ENCODE results near the gene BMERB1.
"Not testable (repeated sequence)": the region's sequence is repeated elsewhere in the genome, so short reads cannot be mapped to it uniquely, and the experiment has no call there.

BMERB1 gene

DNA sequence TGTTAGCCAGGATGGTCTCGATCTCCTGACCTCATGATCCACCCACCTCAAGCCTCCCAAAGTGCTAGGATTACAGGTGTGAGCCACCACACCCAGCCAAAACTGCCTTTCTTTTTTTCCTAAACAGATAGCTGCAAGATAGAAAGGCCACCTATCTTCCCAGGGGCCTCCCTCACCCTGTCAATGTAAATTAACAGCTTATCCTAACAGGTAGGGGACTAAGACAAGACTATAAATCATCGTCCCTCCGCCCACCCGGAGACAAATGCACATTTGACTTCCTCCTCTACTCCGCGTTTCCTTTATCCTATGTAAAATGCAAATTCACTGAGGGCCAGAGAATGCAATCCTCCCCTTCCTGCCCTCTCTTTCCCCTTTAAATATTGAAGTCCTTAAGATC is 137.2 kb downstream of the BMERB1 start:
- H3K4me3 ChIP-seq (ENCODE audit: insufficient read depth, low read depth, low read length) = no peak overlapping the region
- H3K27me3 ChIP-seq (ENCODE audit: control insufficient read depth, insufficient read depth, low read length, poor library complexity, severe bottlenecking) = no peaks in the 10 kb centered on the region
- H3K4me1 ChIP-seq (ENCODE audit: control insufficient read depth, insufficient read depth, low read length) = no peaks in the 10 kb centered on the region
- WGBS, 2 experiments = 85 to 89% methylated on average over 6 of the region's 6 CpGs
- H3K9me3 ChIP-seq (ENCODE audit: control insufficient read depth, low read length) = no peaks in the 10 kb centered on the region
- no peak overlapping the region for H3K27ac ChIP-seq (ENCODE audit: insufficient read depth, low read depth, low read length, poor library complexity, severe bottlenecking)
- H3K36me3 ChIP-seq (ENCODE audit: control insufficient read depth, insufficient read depth, low read length) = no peaks in the 10 kb centered on the region

DNA sequence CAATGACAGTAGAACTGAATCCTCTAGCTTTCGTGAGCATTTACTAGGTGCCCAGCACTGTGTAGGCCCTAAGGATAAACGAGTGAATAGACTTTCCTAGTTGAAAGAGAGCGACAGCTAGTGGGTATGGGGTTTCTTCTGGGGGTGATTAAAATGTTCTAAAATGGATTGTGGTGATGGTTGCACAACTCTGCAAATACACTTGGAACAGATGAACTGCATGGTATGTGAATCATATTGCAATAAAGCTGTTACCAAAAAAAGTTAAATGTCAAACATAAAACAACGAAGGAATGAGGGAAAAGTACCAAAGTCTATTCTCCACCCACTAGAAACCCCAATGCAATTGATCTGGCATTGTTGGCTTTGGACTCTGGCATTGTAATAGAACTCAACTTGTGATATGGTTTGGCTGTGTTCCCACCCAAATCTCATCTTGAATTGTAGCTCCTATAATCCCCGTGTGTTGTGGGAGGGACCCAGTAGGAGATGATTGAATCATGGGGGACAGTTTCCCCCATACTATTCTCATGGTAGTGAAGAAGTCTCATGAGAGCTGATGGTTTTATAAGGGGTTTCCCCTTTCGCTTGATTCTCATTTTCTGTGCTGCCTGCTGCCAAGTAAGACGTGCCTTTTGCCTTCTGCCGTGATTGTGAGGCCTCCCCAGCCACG is 138.1 kb downstream of the BMERB1 start:
- Histone ChIP-seq H3K4me3 (ENCODE audit: insufficient read depth, low read depth, low read length) (no peak overlapping the region), H3K27me3 (ENCODE audit: control insufficient read depth, insufficient read depth, low read length, poor library complexity, severe bottlenecking) (no peaks in the 10 kb centered on the region), H3K27ac (ENCODE audit: insufficient read depth, low read depth, low read length, poor library complexity, severe bottlenecking) (no peak overlapping the region), H3K9me3 (ENCODE audit: control insufficient read depth, low read length) (no peaks in the 10 kb centered on the region), H3K36me3 (ENCODE audit: control insufficient read depth, insufficient read depth, low read length) (no peaks in the 10 kb centered on the region), H3K4me1 (ENCODE audit: control insufficient read depth, insufficient read depth, low read length) (no peaks in the 10 kb centered on the region)
- WGBS, 2 experiments = 84 to 89% methylated on average over 9 of the region's 9 CpGs

DNA sequence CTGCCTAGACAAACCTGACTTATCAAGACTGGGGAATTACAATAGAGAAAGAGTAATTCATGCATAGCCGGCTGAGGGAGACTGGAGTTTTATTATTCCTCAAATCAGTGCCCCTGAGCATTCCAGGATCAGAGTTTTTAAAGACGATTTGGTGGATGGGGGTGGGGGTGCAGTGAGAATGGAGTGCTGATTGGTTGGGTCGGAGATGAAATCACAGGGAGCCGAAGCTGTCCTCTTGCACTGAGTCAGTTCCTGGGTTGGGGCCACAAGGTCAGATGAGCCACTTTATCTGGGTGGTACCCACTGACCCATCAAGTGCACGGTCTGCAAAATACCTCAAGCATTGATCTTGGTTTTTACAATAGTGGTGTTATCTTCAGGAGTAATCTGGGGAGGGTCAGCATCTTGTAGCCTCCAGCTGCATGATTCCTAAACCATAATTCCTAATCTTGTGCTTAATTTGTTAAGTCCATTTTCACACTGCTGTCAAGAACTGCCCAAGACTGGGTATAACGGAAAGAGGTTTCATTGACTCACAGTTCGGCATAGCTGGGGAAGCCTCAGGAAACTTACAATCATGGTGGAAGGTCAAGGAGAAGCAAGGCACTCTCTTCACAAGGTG is 139.0 kb downstream of the BMERB1 start:
- Histone ChIP-seq H3K36me3 (ENCODE audit: control insufficient read depth, insufficient read depth, low read length) (no peaks in the 10 kb centered on the region), H3K27me3 (ENCODE audit: control insufficient read depth, insufficient read depth, low read length, poor library complexity, severe bottlenecking) (no peaks in the 10 kb centered on the region), H3K4me1 (ENCODE audit: control insufficient read depth, insufficient read depth, low read length) (no peaks in the 10 kb centered on the region), H3K4me3 (ENCODE audit: insufficient read depth, low read depth, low read length) (no peak overlapping the region), H3K9me3 (ENCODE audit: control insufficient read depth, low read length) (no peaks in the 10 kb centered on the region), H3K27ac (ENCODE audit: insufficient read depth, low read depth, low read length, poor library complexity, severe bottlenecking) (no peak overlapping the region)
- WGBS, 2 experiments = 88 to 92% methylated on average over 7 of the region's 7 CpGs

DNA sequence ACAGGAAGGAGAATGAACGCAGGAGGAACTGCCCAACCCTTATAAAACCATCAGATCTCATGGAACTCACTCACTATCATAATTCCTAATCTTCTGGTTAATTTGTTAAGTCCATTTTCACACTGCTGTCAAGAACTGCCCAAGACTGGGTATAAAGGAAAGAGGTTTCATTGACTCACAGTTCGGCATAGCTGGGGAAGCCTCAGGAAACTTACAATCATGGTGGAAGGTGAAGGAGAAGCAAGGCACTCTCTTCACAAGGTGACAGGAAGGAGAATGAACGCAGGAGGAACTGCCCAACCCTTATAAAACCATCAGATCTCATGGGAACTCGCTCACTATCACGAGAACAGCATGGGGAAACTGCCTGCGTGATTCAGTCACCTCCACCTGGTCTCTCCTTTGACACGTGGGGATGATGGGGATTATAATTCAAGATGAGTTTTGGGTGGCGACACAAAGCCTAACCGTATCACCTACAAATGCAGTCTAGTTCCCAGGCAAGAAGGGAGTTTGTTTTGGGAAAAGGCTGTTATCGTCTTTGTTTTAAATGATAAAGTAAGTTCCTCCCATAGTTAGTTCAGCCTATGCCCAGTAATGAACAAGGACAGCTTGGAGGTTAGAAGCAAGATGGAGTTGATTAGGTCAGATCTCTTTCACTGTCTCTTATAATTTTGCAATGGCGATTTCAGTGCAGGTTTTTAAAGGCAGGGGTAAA is 139.7 kb downstream of the BMERB1 start:
- H3K27ac ChIP-seq (ENCODE audit: insufficient read depth, low read depth, low read length, poor library complexity, severe bottlenecking); H3K4me3 ChIP-seq (ENCODE audit: insufficient read depth, low read depth, low read length); H3K4me1 ChIP-seq (ENCODE audit: control insufficient read depth, insufficient read depth, low read length); H3K9me3 ChIP-seq (ENCODE audit: control insufficient read depth, low read length); H3K36me3 ChIP-seq (ENCODE audit: control insufficient read depth, insufficient read depth, low read length); H3K27me3 ChIP-seq (ENCODE audit: control insufficient read depth, insufficient read depth, low read length, poor library complexity, severe bottlenecking): not testable (repeated sequence)
- 91 to 97% methylated on average over 11 of the region's 11 CpGs for WGBS, 2 experiments

DNA sequence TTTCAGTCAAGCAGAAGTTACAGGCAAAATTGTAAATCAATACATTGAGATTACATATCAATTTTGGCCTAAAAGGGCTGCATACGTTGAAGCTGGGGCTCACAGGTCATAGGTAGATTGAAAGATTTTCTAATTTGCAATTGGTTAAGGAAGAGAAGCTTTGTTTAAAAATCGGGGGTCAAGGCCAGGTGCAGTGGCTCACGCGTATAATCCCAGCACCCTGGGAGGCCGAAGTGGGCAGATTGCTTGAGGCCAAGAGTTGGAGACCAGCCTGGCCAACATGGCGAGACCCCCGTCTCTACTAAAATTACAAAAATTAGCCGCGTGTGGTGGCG is 140.2 kb downstream of the BMERB1 start:
- Histone ChIP-seq H3K4me1 (ENCODE audit: control insufficient read depth, insufficient read depth, low read length) (no peaks in the 10 kb centered on the region), H3K9me3 (ENCODE audit: control insufficient read depth, low read length) (no peaks in the 10 kb centered on the region), H3K4me3 (ENCODE audit: insufficient read depth, low read depth, low read length) (no peak overlapping the region), H3K27ac (ENCODE audit: insufficient read depth, low read depth, low read length, poor library complexity, severe bottlenecking) (no peak overlapping the region), H3K36me3 (ENCODE audit: control insufficient read depth, insufficient read depth, low read length) (no peaks in the 10 kb centered on the region), H3K27me3 (ENCODE audit: control insufficient read depth, insufficient read depth, low read length, poor library complexity, severe bottlenecking) (no peaks in the 10 kb centered on the region)
- WGBS, 2 experiments = 90 to 93% methylated on average over 10 of the region's 10 CpGs

DNA sequence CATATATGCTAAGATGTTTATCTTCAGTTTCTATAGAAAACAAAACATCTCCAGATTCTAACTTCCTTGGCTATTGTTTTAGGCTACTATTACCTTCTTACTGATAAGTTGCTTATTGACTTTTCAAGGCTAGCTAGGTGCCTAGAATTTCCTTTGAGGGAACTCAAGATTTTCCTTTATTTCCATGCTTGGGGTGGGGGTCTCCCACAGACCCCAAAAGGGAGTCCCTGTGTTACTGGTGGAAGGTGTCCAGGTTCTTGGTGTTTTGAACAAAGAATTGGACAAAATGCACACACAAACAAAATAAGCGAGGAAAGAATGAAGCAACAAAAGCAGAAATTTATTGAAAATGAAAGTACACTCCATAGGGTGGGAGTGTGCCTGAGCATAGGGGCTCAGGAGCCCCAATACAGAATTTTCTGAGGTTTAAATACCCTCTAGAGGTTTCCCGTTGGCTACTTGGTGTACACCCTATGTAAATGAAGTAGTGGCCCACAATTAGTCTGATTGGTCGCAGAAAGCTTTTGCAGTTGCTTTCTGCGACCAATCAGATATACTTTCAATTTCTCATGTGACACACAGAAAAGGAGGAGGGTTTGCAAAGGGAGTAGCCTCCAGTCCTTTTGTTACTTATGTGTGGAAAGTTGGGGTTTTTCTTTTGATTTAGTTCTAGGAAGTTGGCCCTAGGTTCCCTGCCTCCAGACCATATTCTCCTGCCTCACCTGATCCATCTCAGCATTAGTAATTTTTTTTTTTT is 141.1 kb downstream of the BMERB1 start:
- no peaks in the 10 kb centered on the region for H3K4me1 ChIP-seq (ENCODE audit: control insufficient read depth, insufficient read depth, low read length)
- H3K27ac ChIP-seq (ENCODE audit: insufficient read depth, low read depth, low read length, poor library complexity, severe bottlenecking) = no peak overlapping the region
- no peaks in the 10 kb centered on the region for H3K9me3 ChIP-seq (ENCODE audit: control insufficient read depth, low read length)
- no peaks in the 10 kb centered on the region for H3K36me3 ChIP-seq (ENCODE audit: control insufficient read depth, insufficient read depth, low read length)
- H3K27me3 ChIP-seq (ENCODE audit: control insufficient read depth, insufficient read depth, low read length, poor library complexity, severe bottlenecking) = no peaks in the 10 kb centered on the region
- H3K4me3 ChIP-seq (ENCODE audit: insufficient read depth, low read depth, low read length) = no peak overlapping the region
- WGBS, 2 experiments = 94 to 98% methylated on average over 4 of the region's 4 CpGs

DNA sequence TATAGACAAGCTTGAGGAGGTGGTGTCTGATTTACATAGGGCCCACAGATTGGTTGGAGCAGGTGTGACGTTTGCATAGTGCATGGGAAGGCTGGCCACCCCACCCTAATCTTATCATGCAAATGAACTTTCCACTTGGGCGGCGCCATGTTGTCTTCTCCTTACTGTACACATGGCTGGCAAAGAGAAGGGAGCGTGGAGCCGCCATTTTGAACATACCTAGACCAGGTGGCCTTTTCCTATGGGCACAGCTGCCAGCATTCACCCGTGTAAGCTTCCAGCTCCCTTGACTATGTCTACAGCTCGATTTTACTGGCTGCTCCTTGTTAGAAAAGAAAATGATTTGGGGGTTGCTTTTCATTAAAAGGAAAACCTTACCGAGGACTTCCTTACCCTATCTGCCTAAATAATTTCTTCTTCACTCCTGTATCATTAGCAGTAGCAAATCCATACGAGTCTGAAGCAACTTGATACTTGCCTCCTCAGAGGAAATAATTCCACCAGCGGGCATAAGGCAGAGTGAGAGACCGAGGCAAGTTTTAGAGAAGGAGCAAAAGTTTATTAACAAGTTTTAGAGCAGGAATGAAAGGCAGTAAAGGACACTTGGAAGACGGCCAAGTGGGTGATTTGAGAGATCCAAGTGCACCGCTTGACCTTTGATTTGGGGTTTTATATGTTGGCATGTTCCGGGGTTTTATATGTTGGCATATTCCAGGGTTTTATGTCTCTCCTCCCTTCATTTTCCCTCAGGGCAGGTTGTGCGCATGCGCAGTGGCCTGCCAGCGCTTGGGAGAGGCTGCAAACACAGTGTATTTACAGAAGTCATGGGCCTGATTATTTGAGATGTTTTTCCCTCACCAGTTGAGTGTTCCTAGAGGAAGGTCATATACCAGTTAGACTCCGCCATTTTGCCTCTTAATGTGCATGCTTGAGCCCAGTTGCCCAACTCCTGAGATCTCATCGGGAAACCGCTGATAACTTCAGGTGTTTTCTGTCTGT is 142.9 kb downstream of the BMERB1 start:
- peaks cover 4% of the 10 kb centered on the region for H3K36me3 ChIP-seq (ENCODE audit: control insufficient read depth, insufficient read depth, low read length)
- 95 to 96% methylated on average over 20 of the region's 20 CpGs for WGBS, 2 experiments

DNA sequence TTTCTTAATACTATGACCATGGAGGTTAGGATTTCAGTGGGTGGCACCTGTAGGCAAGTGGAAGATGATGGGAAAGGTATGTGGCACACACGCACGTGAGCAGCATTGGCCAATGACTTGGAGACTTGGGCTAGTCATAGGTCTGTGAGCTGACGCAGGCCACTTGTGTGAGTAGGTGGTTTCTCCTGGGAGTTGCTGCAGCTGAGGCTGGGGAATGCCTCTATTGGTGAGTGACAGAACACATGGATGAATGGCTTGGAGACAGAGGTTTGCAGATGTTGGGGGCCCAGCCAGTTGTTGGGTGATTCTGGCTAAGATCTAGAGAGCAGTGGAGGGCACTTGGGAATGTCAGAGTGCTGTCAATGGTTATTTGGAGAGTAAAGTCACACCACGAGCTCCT is 144.4 kb downstream of the BMERB1 start:
- no peak overlapping the region for H3K4me3 ChIP-seq (ENCODE audit: insufficient read depth, low read depth, low read length)
- H3K4me1 ChIP-seq (ENCODE audit: control insufficient read depth, insufficient read depth, low read length) = no peaks in the 10 kb centered on the region
- 95 to 96% methylated on average over 4 of the region's 4 CpGs for WGBS, 2 experiments
- H3K9me3 ChIP-seq (ENCODE audit: control insufficient read depth, low read length) = no peaks in the 10 kb centered on the region
- H3K36me3 ChIP-seq (ENCODE audit: control insufficient read depth, insufficient read depth, low read length) = peaks cover 15% of the 10 kb centered on the region
- no peak overlapping the region for H3K27ac ChIP-seq (ENCODE audit: insufficient read depth, low read depth, low read length, poor library complexity, severe bottlenecking)
- H3K27me3 ChIP-seq (ENCODE audit: control insufficient read depth, insufficient read depth, low read length, poor library complexity, severe bottlenecking) = no peaks in the 10 kb centered on the region

More for the DNA sequence above, 142.9 kb downstream of the BMERB1 start:
- Histone ChIP-seq H3K9me3 (ENCODE audit: control insufficient read depth, low read length) (no peaks in the 10 kb centered on the region), H3K4me3 (ENCODE audit: insufficient read depth, low read depth, low read length) (no peak overlapping the region), H3K27ac (ENCODE audit: insufficient read depth, low read depth, low read length, poor library complexity, severe bottlenecking) (no peak overlapping the region), H3K4me1 (ENCODE audit: control insufficient read depth, insufficient read depth, low read length) (no peaks in the 10 kb centered on the region), H3K27me3 (ENCODE audit: control insufficient read depth, insufficient read depth, low read length, poor library complexity, severe bottlenecking) (no peaks in the 10 kb centered on the region)

DNA sequence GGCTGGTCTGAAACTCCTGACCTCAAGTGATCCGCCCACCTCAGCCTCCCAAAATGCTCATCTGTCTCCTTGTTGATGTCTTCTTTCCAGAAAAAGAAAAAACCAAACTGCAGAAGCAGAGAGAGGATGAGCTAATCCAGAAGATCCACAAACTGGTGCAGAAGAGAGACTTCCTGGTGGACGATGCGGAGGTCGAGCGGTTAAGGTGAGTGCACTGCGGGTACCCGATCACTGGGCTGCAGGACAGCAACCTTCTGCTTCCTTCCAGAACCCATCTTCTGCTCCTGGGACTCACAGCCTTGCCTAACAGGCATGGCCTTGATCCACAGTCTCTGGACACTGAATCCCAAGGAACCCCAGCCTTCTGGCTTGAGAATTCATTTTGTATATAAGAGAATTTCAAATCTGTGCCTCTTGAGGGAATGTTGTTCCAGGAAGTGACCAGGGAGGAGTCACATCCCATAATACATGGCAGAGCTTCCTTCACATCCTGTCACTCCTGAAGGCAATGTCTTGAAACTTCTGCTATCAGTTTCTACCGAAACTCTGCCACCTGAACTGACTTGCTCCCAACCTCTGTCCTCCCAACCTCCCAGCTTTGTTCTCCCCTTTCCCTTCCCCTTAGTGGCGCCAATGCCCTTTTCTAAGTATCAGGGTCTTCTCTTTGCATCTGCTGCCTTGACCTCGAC is 146.9 kb downstream of the BMERB1 start:
- Histone ChIP-seq H3K9me3 (ENCODE audit: control insufficient read depth, low read length) (no peaks in the 10 kb centered on the region), H3K4me3 (ENCODE audit: insufficient read depth, low read depth, low read length) (no peak overlapping the region), H3K27ac (ENCODE audit: insufficient read depth, low read depth, low read length, poor library complexity, severe bottlenecking) (no peak overlapping the region), H3K4me1 (ENCODE audit: control insufficient read depth, insufficient read depth, low read length) (no peaks in the 10 kb centered on the region), H3K27me3 (ENCODE audit: control insufficient read depth, insufficient read depth, low read length, poor library complexity, severe bottlenecking) (no peaks in the 10 kb centered on the region), H3K36me3 (ENCODE audit: control insufficient read depth, insufficient read depth, low read length) (peaks cover 26% of the 10 kb centered on the region)
- 93 to 98% methylated on average over 10 of the region's 10 CpGs for WGBS, 2 experiments
